Osteocyte (in vitro differentiated cells): ENCODE measurements around the gene CHCHD3. TPM values are rescaled to one million over a fixed set of nuclear protein-coding genes. Genes with fewer than 3 reads are reported as not detected.

ENCODE experiments used
- DNase-seq: peaks from one replicate; pipeline ENCODE4 v3.0.0; 2021; ENCODE audit warnings: mixed read lengths; ENCODE audit not compliant: unreplicated experiment; ENCODE audit errors: extremely low spot score
- H3K27ac Mint-ChIP-seq: one replicate; pipeline ENCODE4 v1.8.0; 2021; ENCODE audit warnings: mild to moderate bottlenecking, mixed read lengths; ENCODE audit not compliant: unreplicated experiment
- H3K27me3 Mint-ChIP-seq: one replicate; pipeline ENCODE4 v1.8.0; 2021; ENCODE audit warnings: mixed read lengths; ENCODE audit not compliant: unreplicated experiment
- H3K36me3 Mint-ChIP-seq: one replicate; pipeline ENCODE4 v1.8.0; 2021; ENCODE audit warnings: mixed read lengths; ENCODE audit not compliant: unreplicated experiment
- H3K4me1 Mint-ChIP-seq: one replicate; pipeline ENCODE4 v1.8.0; 2021; ENCODE audit warnings: mixed read lengths; ENCODE audit not compliant: unreplicated experiment
- H3K4me3 Mint-ChIP-seq: one replicate; pipeline ENCODE4 v1.8.0; 2021; ENCODE audit warnings: mild to moderate bottlenecking, moderate library complexity, mixed read lengths; ENCODE audit not compliant: unreplicated experiment
- H3K9me3 Mint-ChIP-seq: one replicate; pipeline ENCODE4 v1.8.0; 2021; ENCODE audit warnings: mixed read lengths; ENCODE audit not compliant: unreplicated experiment
- CTCF ChIP-seq: fragments of 200-600 bp; sonication (generic); IDR thresholded peaks from 2 replicates; pipeline ENCODE4 v1.5.0; 2021; ENCODE audit warnings: antibody characterized with exemption, mild to moderate bottlenecking, moderate library complexity
- total RNA-seq: library from RNA; stranded (reverse); gene quantifications from 2 replicates; pipeline ENCODE4 v1.2.1, GENCODE V29; 2021

The CHCHD3 gene
- total RNA-seq, 1 donor from 2014 or later, result 47.4 TPM

- no peaks in the 10 kb centered on the region for H3K27me3 Mint-ChIP-seq
- H3K36me3 Mint-ChIP-seq, result no peaks in the 10 kb centered on the region
- H3K27ac Mint-ChIP-seq, result no peak overlapping the region
Measured at GRCh38 chr7:133027397-133027796, 54.5 kb downstream of the CHCHD3 start.

DNA sequence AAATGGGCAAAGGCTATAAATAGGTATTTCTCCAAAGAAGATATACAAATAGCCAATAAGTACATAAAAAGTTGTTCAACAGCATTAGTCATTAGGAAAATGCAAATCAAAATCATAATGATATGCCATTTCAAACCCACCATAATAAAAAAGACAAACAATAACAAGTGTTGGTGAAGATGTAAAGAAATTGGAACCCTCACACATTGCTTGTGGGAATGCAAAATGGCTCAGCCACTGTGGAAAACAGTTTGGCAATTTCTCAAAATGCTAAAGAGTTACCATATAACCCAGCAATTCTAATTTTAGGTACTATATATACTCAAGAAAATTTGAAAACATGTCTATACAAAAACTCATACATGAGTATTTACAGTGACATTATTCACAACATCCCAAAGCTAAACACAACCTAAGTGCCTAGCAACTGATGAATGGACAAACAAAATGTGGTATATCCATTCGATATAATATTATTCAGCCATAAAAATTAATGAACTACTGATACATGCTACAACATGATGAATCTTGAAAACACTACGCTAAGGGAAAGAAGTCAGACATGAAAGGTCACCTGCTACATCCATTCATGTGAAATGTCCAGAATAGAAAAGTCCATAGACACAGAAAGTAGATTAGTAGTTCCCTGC, 55.6 kb downstream of the CHCHD3 start:
- H3K36me3 Mint-ChIP-seq, result no peaks in the 10 kb centered on the region
- no peak for DNase-seq
- H3K9me3 Mint-ChIP-seq, result no peaks in the 10 kb centered on the region
- peaks cover 34% of the 10 kb centered on the region for H3K4me1 Mint-ChIP-seq
- no peak overlapping the region for H3K27ac Mint-ChIP-seq
- no peak for TF ChIP-seq CTCF
- no peak overlapping the region for H3K4me3 Mint-ChIP-seq
- H3K27me3 Mint-ChIP-seq, result no peaks in the 10 kb centered on the region

More at GRCh38 chr7:133027397-133027796, 54.5 kb downstream of the CHCHD3 start:
- TF ChIP-seq CTCF, result no peak
- H3K4me1 Mint-ChIP-seq, result peaks cover 26% of the 10 kb centered on the region
- DNase-seq, result no peak
- H3K9me3 Mint-ChIP-seq, result no peaks in the 10 kb centered on the region
- H3K4me3 Mint-ChIP-seq, result no peak overlapping the region

DNA sequence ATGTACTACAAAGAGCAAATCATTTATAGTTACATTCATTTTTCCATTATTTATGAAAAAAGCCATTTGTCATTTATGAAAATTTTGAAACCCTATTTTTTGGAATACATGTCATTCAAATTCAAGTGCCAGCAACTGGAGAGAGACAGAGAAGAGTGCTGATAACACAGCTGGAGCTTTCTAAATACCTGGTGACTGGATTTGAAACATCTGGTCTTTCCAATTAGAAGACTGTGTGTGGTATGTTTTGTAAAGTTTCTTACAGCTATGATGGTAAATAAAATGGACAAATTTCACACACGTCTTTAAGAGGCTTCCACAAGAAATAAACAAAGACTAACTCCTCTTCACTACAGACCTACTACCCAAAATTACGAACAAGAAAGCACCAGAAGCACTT, 56.8 kb downstream of the CHCHD3 start:
- H3K4me3 Mint-ChIP-seq, result no peak overlapping the region
- no peaks in the 10 kb centered on the region for H3K9me3 Mint-ChIP-seq
- no peaks in the 10 kb centered on the region for H3K36me3 Mint-ChIP-seq
- no peak for TF ChIP-seq CTCF
- no peak for DNase-seq
- no peak overlapping the region for H3K27ac Mint-ChIP-seq
- H3K4me1 Mint-ChIP-seq, result peaks cover 41% of the 10 kb centered on the region
- no peaks in the 10 kb centered on the region for H3K27me3 Mint-ChIP-seq

GRCh38 chr7:133024596-133024995, 57.3 kb downstream of the CHCHD3 start:
- no peak overlapping the region for H3K4me3 Mint-ChIP-seq
- no peaks in the 10 kb centered on the region for H3K27me3 Mint-ChIP-seq
- H3K36me3 Mint-ChIP-seq, result no peaks in the 10 kb centered on the region
- DNase-seq, result no peak
- H3K27ac Mint-ChIP-seq, result no peak overlapping the region
- H3K4me1 Mint-ChIP-seq, result peaks cover 42% of the 10 kb centered on the region
- no peak for TF ChIP-seq CTCF
- no peaks in the 10 kb centered on the region for H3K9me3 Mint-ChIP-seq

DNA sequence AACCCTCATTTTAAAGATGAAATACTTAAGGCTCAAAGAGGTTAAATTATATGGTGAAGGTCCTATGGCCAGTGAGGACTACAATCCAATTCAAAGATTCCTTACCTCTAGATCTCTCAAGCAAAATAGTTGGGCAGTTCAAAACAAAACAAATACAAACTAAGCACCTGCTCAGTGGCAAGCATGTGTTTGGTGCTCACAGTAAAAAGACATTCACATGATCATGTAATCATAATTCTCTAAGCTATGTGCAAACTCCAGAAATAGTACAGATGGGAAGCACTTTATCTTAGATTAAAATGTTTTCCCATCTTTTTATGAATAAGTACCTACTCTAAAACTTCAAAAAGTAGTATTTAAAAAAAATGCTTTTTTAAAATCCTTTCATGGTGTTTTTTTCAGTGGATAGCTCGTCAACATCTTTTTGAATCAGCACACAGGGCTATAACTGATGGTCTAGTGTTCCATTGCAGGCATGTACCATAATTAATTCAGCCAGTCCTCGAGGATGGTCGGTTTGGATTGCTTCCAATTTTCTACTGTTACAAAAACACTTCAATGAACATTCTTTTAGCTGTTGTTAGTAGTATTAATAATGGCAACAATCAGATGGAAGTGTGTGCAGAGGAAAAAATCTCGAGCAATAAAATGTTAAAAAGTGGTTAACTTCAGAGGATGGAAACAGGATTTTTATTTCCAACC, 58.4 kb downstream of the CHCHD3 start:
- H3K36me3 Mint-ChIP-seq, result no peaks in the 10 kb centered on the region
- H3K4me3 Mint-ChIP-seq, result no peak overlapping the region
- TF ChIP-seq CTCF, result no peak
- no peak overlapping the region for H3K27ac Mint-ChIP-seq
- no peaks in the 10 kb centered on the region for H3K9me3 Mint-ChIP-seq
- DNase-seq, result no peak
- no peaks in the 10 kb centered on the region for H3K27me3 Mint-ChIP-seq
- H3K4me1 Mint-ChIP-seq, result peaks cover 45% of the 10 kb centered on the region
